K562 (cell line): ENCODE data around the gene MYL6B. TPM values are rescaled to one million over a fixed set of nuclear protein-coding genes. Genes with fewer than 3 reads are reported as not detected.

ENCODE experiments used
- BDP1 ChIP-seq: IDR thresholded peaks from 3 replicates; pipeline ENCODE4 v1.6.1; 2011; ENCODE audit not compliant: insufficient read length, insufficient read depth
- CC2D1A ChIP-seq: fragments of 450-650 bp; IDR thresholded peaks from 2 replicates; pipeline ENCODE4 v1.6.1; 2017; ENCODE audit warnings: mild to moderate bottlenecking
- ETV1 ChIP-seq: fragments of 450-650 bp; conservative IDR thresholded peaks from 2 replicates; pipeline ENCODE4 v1.6.1; 2016; ENCODE audit warnings: missing genetic modification characterization, control low read depth, low read depth, missing compliant biosample characterization
- GABPA ChIP-seq: fragments of 200-800 bp; sonication (Bioruptor generic); conservative IDR thresholded peaks from 2 replicates; pipeline ENCODE4 v1.6.1; 2016; ENCODE audit warnings: low read depth, missing genetic modification characterization, missing compliant biosample characterization
- RBM14 ChIP-seq: fragments of 200-400 bp; formaldehyde crosslinking; IDR thresholded peaks from 2 replicates; pipeline ENCODE4 v1.6.1; 2018; ENCODE audit warnings: low read depth, mild to moderate bottlenecking, low read length, moderate library complexity, borderline replicate concordance; ENCODE audit not compliant: insufficient read depth
- SAFB2 ChIP-seq: fragments of 200-400 bp; formaldehyde crosslinking; IDR thresholded peaks from 2 replicates; pipeline ENCODE4 v1.6.1; 2018; ENCODE audit warnings: borderline replicate concordance, low read length, low read depth, moderate library complexity; ENCODE audit not compliant: severe bottlenecking
- ZNF212 ChIP-seq: fragments of 450-650 bp; formaldehyde crosslinking; IDR thresholded peaks from 2 replicates; pipeline ENCODE4 v1.4.0; 2020; ENCODE audit warnings: mild to moderate bottlenecking
- ZNF253 ChIP-seq: fragments of 250-450 bp; sonication (Bioruptor Pico); conservative IDR thresholded peaks from 2 replicates; pipeline ENCODE4 v1.6.1; 2021; ENCODE audit warnings: mild to moderate bottlenecking
- ZNF551 ChIP-seq: fragments of 250-450 bp; sonication (Bioruptor Pico); IDR thresholded peaks from 2 replicates; pipeline ENCODE4 v1.5.0; 2021; ENCODE audit warnings: mild to moderate bottlenecking, moderate library complexity
- ZNF561 ChIP-seq: fragments of 450-650 bp; formaldehyde crosslinking; conservative IDR thresholded peaks from 2 replicates; pipeline ENCODE4 v1.4.0; 2020; ENCODE audit warnings: mild to moderate bottlenecking, moderate library complexity
- polyA plus RNA-seq, 8 experiments: library from polyadenylated mRNA; depleted of rRNA in 4 of 8; stranded (reverse) in 5 of 8; unstranded in 3 of 8; fragments of >200 nt; fragmentation: Nextera tagmentation in 2 of 8; fragmentation: Illumina TruSeq in 1 of 8; extraction: Ambion mirVana in 2 of 8; extraction: Trizol in 1 of 8; gene quantifications; 2 replicates each; pipeline versions ENCODE4 v1.2.1 to v1.2.3, GENCODE V29; 2011 to 2014; ENCODE audit warnings: inconsistent platforms in 1 of 8, missing spikeins in 1 of 8
- total RNA-seq, 7 experiments: library from RNA; depleted of rRNA in 6 of 7; stranded (reverse); fragments of >200 nt in 6 of 7; fragmentation: Illumina TruSeq in 2 of 7; extraction: Trizol in 2 of 7; gene quantifications; 2 replicates each; pipeline versions ENCODE4 v1.2.1 to v1.2.3, GENCODE V29; 2011 to 2021; ENCODE audit warnings: low replicate concordance in 1 of 7
- TF ChIP-seq, protein P1 (sequence below): fragments of 450-650 bp; IDR thresholded peaks from 2 replicates; pipeline ENCODE4 v1.7.1; 2018; ENCODE audit warnings: mild to moderate bottlenecking, low read depth; ENCODE audit not compliant: partially characterized antibody
- TF ChIP-seq, protein P2 (sequence below), 2 experiments: fragments of 450-650 bp in 1 of 2; sonication (generic) in 1 of 2; formaldehyde crosslinking in 1 of 2; IDR thresholded peaks; 2 replicates each; pipeline versions ENCODE4 v1.7.1 to v1.9.0; 2016 to 2022; ENCODE audit warnings: inconsistent platforms in 1 of 2, mild to moderate bottlenecking in 1 of 2, missing genetic modification reagents in 1 of 2

Gene MYL6B
- total and polyA plus RNA-seq, 9 of the 15 experiments (the other 6 are each of a cell fraction or from before 2014, with no cell fraction given) = 42.8 to 77.3 (median 68.6) TPM

DNA sequence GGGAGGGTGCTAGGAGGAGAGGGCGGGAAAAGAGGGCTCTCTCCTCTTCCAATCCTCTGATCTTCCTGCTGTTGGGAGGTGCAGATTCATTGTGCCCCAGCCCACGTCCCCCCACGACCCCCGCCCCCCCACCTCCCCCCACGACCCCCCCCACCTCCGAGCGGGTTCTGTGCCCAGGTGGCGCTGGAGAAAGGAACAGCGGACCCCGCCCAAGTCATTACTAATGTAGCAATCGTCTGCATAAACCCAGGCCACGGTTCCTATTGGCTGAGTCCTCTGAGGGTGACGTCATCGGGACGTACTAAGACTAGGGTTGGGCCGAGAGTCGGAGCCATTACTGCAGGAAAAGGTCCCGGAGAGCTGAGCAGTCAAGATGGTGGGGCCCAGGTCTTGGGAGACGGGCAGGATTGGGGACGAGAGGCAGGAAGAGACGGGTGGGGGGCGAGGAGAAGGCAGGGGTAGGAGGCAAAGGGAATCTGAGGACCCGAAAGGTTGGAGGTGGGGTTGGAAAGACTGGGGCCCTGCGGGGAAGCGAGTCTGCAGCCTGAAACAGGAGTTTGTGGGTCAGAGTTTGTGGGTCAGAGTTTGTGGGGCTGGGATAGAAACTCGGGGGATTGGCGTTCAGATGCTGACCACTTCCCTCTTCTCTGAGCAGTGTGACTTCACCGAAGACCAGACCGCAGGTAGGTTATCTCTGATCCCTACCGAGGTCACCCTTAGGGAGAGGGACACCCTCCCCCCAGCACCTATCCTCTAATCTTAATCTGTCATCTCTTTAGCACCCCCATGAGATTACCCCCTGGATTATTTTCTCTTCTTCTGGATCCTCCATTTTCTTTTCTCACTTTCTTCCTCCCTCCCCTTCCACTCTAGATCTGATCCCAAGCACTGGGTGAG is 5.9 kb downstream of the MYL6B start, which contains the start of gene MYL6 (continued):
- TF ChIP-seq CC2D1A (peak; percentile 61), GABPA (tag) (peak; percentile 50; the same call in 1 of the 2 replicates), BDP1 (no peak), SAFB2 (no peak), RBM14 (no peak), ZNF253 (peak; percentile 19; the same call in 1 of the 2 replicates), ZNF212 (no peak), ETV1 (no peak), ZNF551 (no peak), ZNF561 (CRISPR knock-in tag) (no peak; the same call in 1 of the 2 replicates)
- TF ChIP-seq, protein P1, sequence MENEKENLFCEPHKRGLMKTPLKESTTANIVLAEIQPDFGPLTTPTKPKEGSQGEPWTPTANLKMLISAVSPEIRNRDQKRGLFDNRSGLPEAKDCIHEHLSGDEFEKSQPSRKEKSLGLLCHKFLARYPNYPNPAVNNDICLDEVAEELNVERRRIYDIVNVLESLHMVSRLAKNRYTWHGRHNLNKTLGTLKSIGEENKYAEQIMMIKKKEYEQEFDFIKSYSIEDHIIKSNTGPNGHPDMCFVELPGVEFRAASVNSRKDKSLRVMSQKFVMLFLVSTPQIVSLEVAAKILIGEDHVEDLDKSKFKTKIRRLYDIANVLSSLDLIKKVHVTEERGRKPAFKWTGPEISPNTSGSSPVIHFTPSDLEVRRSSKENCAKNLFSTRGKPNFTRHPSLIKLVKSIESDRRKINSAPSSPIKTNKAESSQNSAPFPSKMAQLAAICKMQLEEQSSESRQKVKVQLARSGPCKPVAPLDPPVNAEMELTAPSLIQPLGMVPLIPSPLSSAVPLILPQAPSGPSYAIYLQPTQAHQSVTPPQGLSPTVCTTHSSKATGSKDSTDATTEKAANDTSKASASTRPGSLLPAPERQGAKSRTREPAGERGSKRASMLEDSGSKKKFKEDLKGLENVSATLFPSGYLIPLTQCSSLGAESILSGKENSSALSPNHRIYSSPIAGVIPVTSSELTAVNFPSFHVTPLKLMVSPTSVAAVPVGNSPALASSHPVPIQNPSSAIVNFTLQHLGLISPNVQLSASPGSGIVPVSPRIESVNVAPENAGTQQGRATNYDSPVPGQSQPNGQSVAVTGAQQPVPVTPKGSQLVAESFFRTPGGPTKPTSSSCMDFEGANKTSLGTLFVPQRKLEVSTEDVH = peak; percentile 79
- TF ChIP-seq, protein P2, sequence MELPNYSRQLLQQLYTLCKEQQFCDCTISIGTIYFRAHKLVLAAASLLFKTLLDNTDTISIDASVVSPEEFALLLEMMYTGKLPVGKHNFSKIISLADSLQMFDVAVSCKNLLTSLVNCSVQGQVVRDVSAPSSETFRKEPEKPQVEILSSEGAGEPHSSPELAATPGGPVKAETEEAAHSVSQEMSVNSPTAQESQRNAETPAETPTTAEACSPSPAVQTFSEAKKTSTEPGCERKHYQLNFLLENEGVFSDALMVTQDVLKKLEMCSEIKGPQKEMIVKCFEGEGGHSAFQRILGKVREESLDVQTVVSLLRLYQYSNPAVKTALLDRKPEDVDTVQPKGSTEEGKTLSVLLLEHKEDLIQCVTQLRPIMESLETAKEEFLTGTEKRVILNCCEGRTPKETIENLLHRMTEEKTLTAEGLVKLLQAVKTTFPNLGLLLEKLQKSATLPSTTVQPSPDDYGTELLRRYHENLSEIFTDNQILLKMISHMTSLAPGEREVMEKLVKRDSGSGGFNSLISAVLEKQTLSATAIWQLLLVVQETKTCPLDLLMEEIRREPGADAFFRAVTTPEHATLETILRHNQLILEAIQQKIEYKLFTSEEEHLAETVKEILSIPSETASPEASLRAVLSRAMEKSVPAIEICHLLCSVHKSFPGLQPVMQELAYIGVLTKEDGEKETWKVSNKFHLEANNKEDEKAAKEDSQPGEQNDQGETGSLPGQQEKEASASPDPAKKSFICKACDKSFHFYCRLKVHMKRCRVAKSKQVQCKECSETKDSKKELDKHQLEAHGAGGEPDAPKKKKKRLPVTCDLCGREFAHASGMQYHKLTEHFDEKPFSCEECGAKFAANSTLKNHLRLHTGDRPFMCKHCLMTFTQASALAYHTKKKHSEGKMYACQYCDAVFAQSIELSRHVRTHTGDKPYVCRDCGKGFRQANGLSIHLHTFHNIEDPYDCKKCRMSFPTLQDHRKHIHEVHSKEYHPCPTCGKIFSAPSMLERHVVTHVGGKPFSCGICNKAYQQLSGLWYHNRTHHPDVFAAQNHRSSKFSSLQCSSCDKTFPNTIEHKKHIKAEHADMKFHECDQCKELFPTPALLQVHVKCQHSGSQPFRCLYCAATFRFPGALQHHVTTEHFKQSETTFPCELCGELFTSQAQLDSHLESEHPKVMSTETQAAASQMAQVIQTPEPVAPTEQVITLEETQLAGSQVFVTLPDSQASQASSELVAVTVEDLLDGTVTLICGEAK (IDR thresholded peaks at IDR 0.05) = no peak; the same call in 1 of the 2 replicates
- TF ChIP-seq, protein P2 (CRISPR knock-in tag; IDR thresholded peaks at IDR 0.05) = no peak
